Esophagus squamous epithelium (tissue), 5 donors: ENCODE data around the gene MED16. TPM values are rescaled to one million over a fixed set of nuclear protein-coding genes. Genes with fewer than 3 reads are reported as not detected.

Source experiments
- DNase-seq: peaks from one replicate; lab custom pipeline; 2025; lab: John Stamatoyannopoulos, UW
- H3K27ac ChIP-seq, 4 donors: fragments of 200-600 bp; sonication (generic); one replicate each; pipeline ENCODE4 v1.5.1; 2016 to 2019; ENCODE audit warnings: mild to moderate bottlenecking in 1 of 4
- H3K27me3 ChIP-seq, 4 donors: fragments of 200-600 bp; sonication (generic); 1 replicate in 3 of 4; 2 replicates in 1 of 4; pipeline versions ENCODE4 v1.5.1 to v1.6.0; 2017 to 2021; ENCODE audit warnings: antibody characterized with exemption in 1 of 4
- H3K36me3 ChIP-seq, 3 donors: fragments of 200-600 bp; sonication (generic); one replicate each; pipeline ENCODE4 v1.5.1; 2016 to 2019
- H3K4me1 ChIP-seq, 3 donors: fragments of 200-600 bp; sonication (generic); one replicate each; pipeline ENCODE4 v1.5.1; 2017 to 2019
- H3K4me3 ChIP-seq, 4 donors: fragments of 200-600 bp; sonication (generic); 1 replicate in 3 of 4; 2 replicates in 1 of 4; pipeline ENCODE4 v1.5.1; 2016 to 2019; ENCODE audit warnings: mild to moderate bottlenecking in 2 of 4, moderate library complexity in 1 of 4
- H3K9me3 ChIP-seq, 3 donors: fragments of 200-600 bp; sonication (generic); one replicate each; pipeline ENCODE4 v1.5.1; 2016 to 2019
- CTCF ChIP-seq, 6 experiments: fragments of 450-650 bp in 4 of 6; fragments of 200-600 bp in 2 of 6; sonication (generic) in 2 of 6; IDR thresholded peaks; one replicate each; pipeline ENCODE4 v1.5.1; 2016 to 2019; ENCODE audit warnings: antibody characterized with exemption in 6 of 6, mild to moderate bottlenecking in 4 of 6, moderate library complexity in 4 of 6
- POLR2A ChIP-seq, 4 donors: fragments of 450-650 bp; IDR thresholded peaks; one replicate each; pipeline ENCODE4 v1.6.1; 2017; ENCODE audit warnings: antibody characterized with exemption in 4 of 4, mild to moderate bottlenecking in 4 of 4, moderate library complexity in 3 of 4
- WGBS, 2 donors: methylation state at CpG; one replicate each; pipeline ENCODE4 v1.1.5; 2018; 5-methylcytosine and 5-hydroxymethylcytosine counted together
- intact Hi-C: fragments of 100-400 bp; cut with DNase I; formaldehyde crosslinking; loops from one replicate; pipeline ENCODE4 v1.15.0; 2022
- total RNA-seq, 4 donors: library from RNA; depleted of rRNA; stranded (reverse); fragments of >200 nt; gene quantifications; one replicate each; pipeline ENCODE4 v1.1.0, GENCODE V29; 2016
- donor health status: DM: yes; HTN: yes; CAD: no.

MED16 gene
- total RNA-seq, result 10 to 100 TPM; 23.7 to 64.9 (median 32.5) TPM

- peak in 1 of 6 experiments; percentile 20 for TF ChIP-seq CTCF (IDR thresholded peaks at IDR 0.05)
- TF ChIP-seq POLR2A (IDR thresholded peaks at IDR 0.05), result peak in 3 of 4 donors; percentile 44 to 73 (median 61)
- Histone ChIP-seq H3K9me3 (no peaks in the 10 kb centered on the region), H3K27me3 (no peaks in the 10 kb centered on the region), H3K4me1 (peaks cover 8 to 28% (median 9%) of the 10 kb centered on the region in 3 donors), H3K27ac (peak within 1 kb of the TSS; percentile 87 to 97 (median 94)), H3K36me3 (peaks cover 8 to 47% (median 18%) of the 10 kb centered on the region in 3 donors), H3K4me3 (peak within 1 kb of the TSS; percentile 70 to 95 (median 86))
- intact Hi-C loops, result no loop called here
- 1% methylated on average over 14 to 20 of the region's 69 CpGs for WGBS, 2 donors
- DNase-seq, result peak; percentile 70
Measured at GRCh38 chr19:892894-893689, at the start of gene MED16, which contains the start of gene RNU6-9. Gene MED16, minus strand, starts transcription at chr19:893187. Its CDS starts 2,056 bp downstream, at chr19:891131. Gene RNU6-9, plus strand, starts transcription at chr19:893484.

GRCh38 chr19:942133-942645, 49.2 kb upstream of the MED16 start:
- intact Hi-C loops, result no loop called here
- Histone ChIP-seq H3K36me3 (peaks cover 0 to 15% (median 0%) of the 10 kb centered on the region in 3 donors), H3K27me3 (no peaks in the 10 kb centered on the region), H3K4me3 (no peak overlapping the region), H3K27ac (no peak overlapping the region), H3K4me1 (peaks cover 11 to 51% (median 15%) of the 10 kb centered on the region in 3 donors), H3K9me3 (no peaks in the 10 kb centered on the region)
- DNase-seq, result no peak
- TF ChIP-seq POLR2A (IDR thresholded peaks at IDR 0.05) (no peak), CTCF (IDR thresholded peaks at IDR 0.05) (no peak)
- 100% methylated on average over 2 of the region's 32 CpGs; no CpG with 5 or more reads in 1 of the 2 donors for WGBS, 2 donors

- Histone ChIP-seq H3K27me3 (no peaks in the 10 kb centered on the region), H3K4me1 (peaks cover 11 to 51% (median 15%) of the 10 kb centered on the region in 3 donors), H3K27ac (peak overlapping the region; percentile 77 to 90 (median 84)), H3K36me3 (peaks cover 0 to 15% (median 0%) of the 10 kb centered on the region in 3 donors), H3K4me3 (peak overlapping the region; percentile 24 to 63 (median 42)), H3K9me3 (no peaks in the 10 kb centered on the region)
- intact Hi-C loops, result no loop called here
- 33 to 54% methylated on average over 16 to 19 of the region's 45 CpGs for whole genome bisulfite sequencing, 2 donors
- no peak for DNase-seq
- TF ChIP-seq POLR2A (IDR thresholded peaks at IDR 0.05), result no peak
- no peak for TF ChIP-seq CTCF (IDR thresholded peaks at IDR 0.05)
Measured at GRCh38 chr19:941292-942132, 48.5 kb upstream of the MED16 start.

GRCh38 chr19:940591-941291, 47.8 kb upstream of the MED16 start:
- WGBS, 2 donors, result 16 to 25% methylated on average over 2 to 16 of the region's 64 CpGs
- DNase-seq, result no peak
- intact Hi-C loops, result no loop called here
- Histone ChIP-seq H3K27ac (peak overlapping the region; percentile 77 to 90 (median 84)), H3K27me3 (no peaks in the 10 kb centered on the region), H3K36me3 (peaks cover 0 to 15% (median 0%) of the 10 kb centered on the region in 3 donors), H3K4me3 (peak overlapping the region; percentile 24 to 63 (median 42)), H3K9me3 (no peaks in the 10 kb centered on the region), H3K4me1 (peaks cover 11 to 51% (median 15%) of the 10 kb centered on the region in 3 donors)
- TF ChIP-seq CTCF (IDR thresholded peaks at IDR 0.05), result peak in 1 of 6 experiments; percentile 19
- TF ChIP-seq POLR2A (IDR thresholded peaks at IDR 0.05), result no peak
